CD4-positive, alpha-beta T cell treated with Interleukin-17A for 4 hours (primary cell): Measurements from ENCODE around the gene BAG3.
"Not testable (repeated sequence)": the region's sequence is repeated elsewhere in the genome, so short reads cannot be mapped to it uniquely, and the experiment has no call there.

ENCODE experiments used
- DNase-seq: peaks from one replicate; pipeline ENCODE4 v3.0.0-alpha.2; 2020; ENCODE audit warnings: mixed read lengths

Gene BAG3

GRCh38 chr10:119640875-119641526 is 10.2 kb upstream of the BAG3 start:
- no peak for DNase-seq

- no peak for DNase-seq
These were observed 8.5 kb upstream of the BAG3 start for GRCh38 chr10:119642556-119643111.

GRCh38 chr10:119643306-119644204 is 7.6 kb upstream of the BAG3 start:
- DNase-seq = no peak

DNA sequence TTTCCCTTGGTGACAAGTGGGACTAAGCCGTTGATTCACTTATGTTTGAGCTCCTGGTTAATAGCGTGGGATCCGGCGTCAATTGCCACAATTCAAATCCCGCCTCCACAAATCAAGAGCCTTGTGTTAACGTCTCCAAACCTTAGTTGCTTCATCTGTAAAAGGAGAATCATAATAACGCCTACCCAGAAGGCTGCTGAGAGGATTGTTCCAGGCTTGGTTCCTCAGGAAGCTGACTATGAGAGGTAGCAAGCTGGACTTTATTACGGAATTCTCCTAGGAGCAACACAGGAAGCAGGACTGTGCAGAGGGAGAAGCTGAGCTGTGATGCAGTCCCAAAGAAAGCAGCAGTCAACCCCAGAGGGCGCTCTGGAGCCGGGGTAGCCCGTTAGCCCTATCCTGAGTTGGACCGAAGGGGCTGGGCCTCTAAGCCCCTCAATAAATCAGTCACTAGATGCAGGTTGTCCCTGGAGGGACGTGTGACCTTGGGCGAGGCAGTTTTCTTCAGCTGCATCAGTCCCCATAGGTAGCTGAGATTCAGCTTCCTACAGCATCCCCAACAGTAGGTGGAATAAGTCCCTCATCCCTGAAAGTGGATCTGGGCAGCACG is 6.9 kb upstream of the BAG3 start:
- no peak for DNase-seq

GRCh38 chr10:119644994-119645393 is 6.2 kb upstream of the BAG3 start:
- DNase-seq = no peak

DNA sequence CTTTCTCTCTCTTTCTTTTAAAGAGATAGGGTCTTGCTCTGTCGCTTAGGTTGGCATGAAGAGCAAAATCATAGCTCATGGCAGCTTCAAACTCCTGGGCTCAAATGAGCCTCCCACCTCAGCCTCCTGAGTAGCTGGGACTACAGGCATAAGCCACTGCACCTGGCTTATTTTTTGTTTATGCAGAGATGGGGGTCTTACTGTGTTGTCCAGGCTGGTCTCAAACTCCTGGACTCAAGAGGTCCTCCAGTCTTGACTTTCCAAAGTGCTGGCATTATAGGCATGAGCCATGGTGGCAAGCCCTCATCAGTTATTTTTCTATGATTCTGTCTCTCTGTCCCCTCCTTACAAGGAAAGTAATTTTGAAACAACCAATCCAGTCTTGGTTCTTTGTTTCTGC is 1.1 kb upstream of the BAG3 start:
- no peak for DNase-seq

DNA sequence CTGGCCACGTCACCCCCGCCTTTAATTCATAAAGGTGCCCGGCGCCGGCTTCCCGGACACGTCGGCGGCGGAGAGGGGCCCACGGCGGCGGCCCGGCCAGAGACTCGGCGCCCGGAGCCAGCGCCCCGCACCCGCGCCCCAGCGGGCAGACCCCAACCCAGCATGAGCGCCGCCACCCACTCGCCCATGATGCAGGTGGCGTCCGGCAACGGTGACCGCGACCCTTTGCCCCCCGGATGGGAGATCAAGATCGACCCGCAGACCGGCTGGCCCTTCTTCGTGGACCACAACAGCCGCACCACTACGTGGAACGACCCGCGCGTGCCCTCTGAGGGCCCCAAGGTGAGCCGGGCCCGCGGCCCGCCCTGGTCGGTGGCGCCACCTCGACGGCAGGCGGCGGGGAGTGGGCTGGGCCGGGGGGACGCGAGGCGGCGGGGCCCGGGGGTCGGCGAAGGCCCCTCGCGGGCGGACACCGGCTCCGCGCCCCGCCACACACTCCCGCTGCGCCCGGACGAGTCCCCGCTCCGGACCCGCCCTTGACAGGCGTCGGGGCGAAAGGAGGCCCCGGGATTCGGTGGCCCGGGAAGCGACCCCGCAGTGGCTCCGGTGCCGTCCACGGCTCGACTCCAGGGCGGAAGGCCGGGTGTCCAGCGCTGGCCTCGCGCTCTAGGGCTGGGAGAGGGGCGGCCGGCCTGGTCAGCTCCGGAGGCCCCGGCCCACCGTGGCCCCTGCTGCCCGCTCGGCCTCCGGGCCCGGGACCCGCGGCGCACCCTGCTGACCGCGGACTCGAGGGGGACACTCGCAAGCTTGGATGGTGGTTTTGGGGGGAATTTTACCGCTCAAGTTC is 557 bp downstream of the BAG3 start:
- DNase-seq = peak; percentile 37

DNA sequence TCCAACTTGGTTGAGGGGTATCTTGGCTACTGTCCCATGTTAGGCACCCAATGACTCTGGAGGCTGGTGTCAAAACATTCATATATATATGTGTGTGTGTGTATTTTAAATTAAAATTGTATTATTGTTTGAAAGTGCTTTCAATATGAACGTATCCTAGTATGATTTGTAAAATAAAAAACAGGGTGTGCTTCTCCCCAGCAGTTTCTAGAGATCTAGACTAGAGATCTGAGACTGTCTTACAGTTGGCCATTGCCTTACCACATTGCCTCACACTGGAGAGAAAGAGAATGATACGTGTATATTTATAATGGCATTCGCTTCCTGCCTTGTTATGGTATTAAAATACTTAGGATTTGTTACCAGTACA is 1.2 kb downstream of the BAG3 start:
- peak; percentile 35 for DNase-seq

DNA sequence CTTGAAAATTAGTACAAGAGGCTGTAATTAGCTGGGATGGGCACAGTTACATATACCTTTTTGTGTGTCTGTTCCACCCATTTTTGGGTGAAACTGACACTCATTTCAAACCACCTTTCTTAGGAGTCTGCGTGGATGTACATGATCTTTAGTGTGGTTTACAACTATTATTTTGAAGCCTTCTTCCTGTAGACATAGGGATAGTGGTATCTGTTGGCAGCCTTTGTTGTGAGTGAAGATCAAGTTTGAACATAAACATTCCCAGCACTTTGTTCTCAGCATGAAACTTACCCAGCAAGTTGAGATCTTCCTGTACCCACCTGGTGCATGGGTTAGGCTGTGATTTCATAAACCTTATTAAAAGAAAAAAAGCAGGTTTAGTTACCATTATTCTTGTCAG is 2.0 kb downstream of the BAG3 start:
- no peak for DNase-seq

- DNase-seq = peak; percentile 15
These were observed 2.7 kb downstream of the BAG3 start for GRCh38 chr10:119653916-119654315.

GRCh38 chr10:119654540-119654939 is 3.4 kb downstream of the BAG3 start:
- DNase-seq = no peak

GRCh38 chr10:119655566-119656001 is 4.4 kb downstream of the BAG3 start:
- peak; percentile 66 for DNase-seq

GRCh38 chr10:119656760-119657159 is 5.6 kb downstream of the BAG3 start:
- DNase-seq = no peak

DNA sequence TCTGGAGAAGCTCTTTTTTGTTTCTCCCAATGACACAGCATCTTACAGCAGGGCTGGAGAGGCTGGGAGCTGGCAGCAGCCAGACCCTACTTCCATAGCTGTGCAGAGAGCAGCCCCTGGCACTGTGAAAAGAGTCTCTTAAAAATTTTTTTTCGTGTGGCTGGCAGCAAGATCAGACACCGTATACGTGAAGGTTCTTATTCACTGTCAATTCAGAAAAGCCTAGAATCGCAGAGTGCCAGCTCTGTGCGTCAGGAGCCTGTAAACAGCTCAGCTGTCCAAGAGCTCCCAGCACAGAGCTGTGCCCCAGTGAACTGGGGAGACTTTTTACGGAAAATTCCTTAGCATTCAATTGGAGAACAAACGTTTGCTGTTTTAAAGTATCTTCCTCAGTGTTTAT is 6.5 kb downstream of the BAG3 start:
- DNase-seq = no peak

DNA sequence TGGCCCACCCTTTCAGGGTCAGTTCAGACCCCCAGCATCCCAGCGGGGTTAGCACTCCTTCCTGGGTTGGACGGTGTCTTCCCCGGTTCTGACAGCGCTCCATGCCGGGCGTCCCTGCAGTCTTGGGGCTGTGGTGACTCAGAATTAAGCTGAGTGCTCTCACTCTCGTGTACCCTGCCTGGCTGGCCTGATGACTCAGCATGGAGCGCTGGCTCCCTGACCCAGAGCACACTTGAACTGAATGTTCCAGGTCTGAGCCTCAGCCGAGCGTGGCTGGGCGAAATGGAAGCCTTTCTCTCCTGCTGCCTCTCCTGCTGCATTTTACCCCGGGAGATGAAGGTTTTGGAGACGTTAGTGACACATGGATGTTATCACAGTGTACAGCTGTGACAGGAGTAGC is 7.1 kb downstream of the BAG3 start:
- DNase-seq = peak; percentile 31

- no peak for DNase-seq
These were observed 8.8 kb downstream of the BAG3 start for GRCh38 chr10:119659951-119660350.

DNA sequence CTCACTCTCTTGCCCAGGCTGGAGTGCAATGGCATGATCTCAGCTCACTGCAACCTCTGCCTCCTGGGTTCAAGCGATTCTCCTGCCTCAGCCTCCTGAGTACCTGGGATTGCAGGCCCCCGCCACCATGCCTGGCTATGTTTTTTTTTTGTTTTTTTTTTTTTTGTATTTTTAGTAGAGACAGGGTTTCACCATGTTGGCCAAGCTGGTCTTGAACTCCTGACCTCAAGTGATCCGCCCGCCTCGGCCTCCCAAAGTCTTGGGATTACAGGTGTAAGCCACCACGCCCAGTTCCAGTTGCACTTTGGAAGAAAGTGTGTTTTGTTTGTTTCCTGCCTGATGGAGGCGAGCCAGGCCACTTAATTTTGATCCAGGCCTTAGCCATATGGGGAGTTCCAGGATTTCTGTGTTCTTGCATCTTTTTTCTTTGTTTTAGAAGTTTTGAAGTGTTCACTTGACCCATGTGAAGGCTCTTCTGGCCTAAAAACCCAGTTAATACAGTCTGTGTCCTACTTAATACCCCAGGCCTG is 11.0 kb downstream of the BAG3 start:
- DNase-seq = not testable (repeated sequence)

GRCh38 chr10:119663866-119664698 is 12.9 kb downstream of the BAG3 start:
- DNase-seq = peak; percentile 49

GRCh38 chr10:119665901-119666708 is 14.9 kb downstream of the BAG3 start:
- DNase-seq = no peak

DNA sequence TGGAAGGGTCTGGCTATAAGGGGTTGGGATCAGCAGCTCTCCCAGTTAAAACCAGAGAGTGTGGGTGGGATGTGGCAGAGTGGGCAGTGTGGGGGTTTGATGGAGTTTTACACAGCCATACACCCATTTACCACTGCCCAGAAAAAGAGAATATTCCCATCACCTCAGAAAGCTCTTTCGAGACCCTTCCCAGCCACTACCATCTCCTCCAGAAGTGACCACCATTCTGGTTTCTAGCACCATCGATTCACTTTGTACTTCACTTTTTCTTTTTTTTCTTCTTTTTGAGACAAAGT is 15.5 kb downstream of the BAG3 start:
- no peak for DNase-seq
